DMS53 treated with DMSO at 0.1 percent for 48 hours (cell line): Measurements from ENCODE around the gene FRG2B.
"Not testable (repeated sequence)": the region's sequence is repeated elsewhere in the genome, so short reads cannot be mapped to it uniquely, and the experiment has no call there.

Experiments used
- DNase-seq: peaks from one replicate; lab custom pipeline; 2025; ENCODE audit not compliant: unreplicated experiment; lab: John Stamatoyannopoulos, UW

FRG2B gene

DNA sequence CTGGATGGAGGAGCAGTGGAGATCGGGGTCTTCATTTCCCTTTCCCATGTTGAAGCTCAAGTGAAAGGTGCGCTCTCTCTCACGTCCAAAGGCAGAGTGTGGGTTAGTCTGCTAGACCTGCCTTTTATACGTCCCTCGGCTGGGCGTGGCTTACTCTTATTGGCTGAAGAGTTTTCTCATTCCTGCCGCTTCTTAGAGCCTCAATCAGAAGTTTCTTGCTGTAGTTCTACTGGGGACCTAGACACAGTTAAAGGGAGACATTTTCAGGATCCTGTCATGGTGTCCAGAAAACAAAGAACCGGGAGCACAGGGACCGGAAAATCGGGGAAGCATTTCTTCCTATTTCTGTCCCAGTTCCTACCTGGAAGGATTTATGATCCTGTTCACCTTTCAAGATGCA lies at the start of gene FRG2B:
Gene FRG2B (minus strand): TSS at position 101 of the 400 bp plus-strand sequence. CDS start 53 bp downstream, at position 48.
- not testable (repeated sequence) for DNase-seq

DNA sequence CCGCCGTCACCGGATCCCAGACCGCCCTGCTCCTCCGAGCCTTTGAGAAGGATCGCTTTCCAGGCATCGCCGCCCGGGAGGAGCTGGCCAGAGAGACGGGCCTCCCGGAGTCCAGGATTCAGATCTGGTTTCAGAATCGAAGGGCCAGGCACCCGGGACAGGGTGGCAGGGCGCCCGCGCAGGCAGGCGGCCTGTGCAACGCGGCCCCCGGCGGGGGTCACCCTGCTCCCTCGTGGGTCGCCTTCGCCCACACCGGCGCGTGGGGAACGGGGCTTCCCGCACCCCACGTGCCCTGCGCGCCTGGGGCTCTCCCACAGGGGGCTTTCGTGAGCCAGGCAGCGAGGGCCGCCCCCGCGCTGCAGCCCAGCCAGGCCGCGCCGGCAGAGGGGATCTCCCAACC lies 40.9 kb upstream of the FRG2B start:
- not testable (repeated sequence) for DNase-seq

DNA sequence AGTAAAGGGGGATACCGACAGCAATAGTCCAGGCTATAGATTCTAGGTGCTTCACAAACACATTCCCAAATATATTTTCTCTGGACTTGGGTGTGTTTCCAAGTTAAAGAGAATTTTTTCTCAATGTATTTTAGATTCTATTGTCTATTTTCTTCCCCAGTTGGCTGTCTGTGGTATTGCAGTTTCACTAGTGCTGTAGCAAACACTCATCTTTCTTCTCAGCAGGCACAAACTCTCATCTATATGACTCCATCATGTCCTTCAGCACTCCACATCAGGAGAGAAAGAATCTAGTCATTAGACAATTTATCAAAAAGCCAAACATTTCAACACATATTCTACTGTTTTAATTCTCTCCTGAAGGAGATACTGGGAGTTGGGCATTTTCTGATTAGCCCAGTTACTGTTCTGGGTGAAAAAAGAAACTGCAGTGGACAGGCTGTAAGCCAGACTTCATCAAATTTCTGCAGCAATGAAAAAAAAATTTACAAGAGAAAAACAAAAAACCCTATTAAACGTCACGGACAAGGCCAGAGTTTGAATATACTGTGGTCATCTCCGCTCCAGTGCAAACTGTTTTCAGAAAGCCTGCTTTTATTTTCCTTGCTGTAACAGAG lies 37.1 kb upstream of the FRG2B start:
- not testable (repeated sequence) for DNase-seq

DNA sequence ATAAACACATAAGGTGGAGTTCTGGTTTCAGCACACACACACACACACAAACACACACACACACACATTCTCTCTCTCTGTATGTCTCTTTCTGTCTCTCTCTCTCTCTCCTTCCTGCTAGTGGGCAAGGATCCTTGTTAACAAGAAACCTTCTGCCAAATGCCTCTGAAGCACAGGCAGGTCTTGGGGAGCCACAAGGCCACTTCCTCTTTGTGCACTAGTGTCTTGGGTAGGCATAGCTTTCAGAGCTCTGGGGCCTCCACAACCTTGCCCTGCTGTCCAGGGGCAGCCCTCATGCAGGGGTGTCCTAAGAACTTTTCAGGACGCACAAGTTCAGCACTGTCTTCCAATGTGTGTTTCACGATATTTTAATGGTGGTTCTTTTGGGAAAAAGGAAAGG lies 34.5 kb upstream of the FRG2B start:
- DNase-seq: not testable (repeated sequence)

DNA sequence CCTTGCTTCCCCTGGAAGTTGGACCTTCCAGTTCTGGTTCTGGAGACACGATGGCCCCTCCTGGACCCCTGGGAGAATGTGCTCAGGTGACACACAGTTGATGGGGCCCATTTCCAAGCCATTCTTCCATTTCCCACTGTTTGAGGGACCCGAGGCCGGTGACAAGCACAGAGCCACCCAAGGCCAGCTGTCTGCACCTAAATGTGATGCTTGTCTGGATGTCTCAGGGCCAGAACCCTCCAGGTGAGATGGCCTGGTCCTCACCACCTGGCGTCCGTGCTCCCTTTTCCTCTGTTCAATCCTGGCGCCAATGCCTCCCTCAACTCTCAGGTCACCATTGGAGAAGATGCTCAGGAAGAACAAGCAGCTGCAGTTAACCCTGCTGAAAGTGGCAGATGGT lies 33.9 kb upstream of the FRG2B start:
- DNase-seq: not testable (repeated sequence)

DNA sequence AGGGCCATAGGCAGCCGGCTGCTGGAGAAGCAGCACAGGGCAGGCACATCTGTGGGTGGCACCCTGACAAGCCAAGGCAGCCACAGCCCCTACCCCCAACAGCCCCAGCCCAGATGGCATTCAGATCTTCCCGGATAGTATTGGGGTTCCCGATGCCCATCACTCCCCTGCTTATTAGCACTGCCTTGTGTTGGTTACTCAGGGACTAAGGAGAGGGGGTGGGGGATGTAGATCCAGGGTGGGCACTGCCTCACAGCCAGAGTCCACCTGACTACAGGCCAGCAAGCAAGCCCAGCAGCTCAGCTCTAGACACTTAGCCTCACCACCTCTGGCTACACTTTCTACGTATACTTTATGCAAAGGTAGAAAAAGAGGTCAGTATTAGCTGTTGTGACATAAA lies 30.7 kb upstream of the FRG2B start:
- DNase-seq: not testable (repeated sequence)

DNA sequence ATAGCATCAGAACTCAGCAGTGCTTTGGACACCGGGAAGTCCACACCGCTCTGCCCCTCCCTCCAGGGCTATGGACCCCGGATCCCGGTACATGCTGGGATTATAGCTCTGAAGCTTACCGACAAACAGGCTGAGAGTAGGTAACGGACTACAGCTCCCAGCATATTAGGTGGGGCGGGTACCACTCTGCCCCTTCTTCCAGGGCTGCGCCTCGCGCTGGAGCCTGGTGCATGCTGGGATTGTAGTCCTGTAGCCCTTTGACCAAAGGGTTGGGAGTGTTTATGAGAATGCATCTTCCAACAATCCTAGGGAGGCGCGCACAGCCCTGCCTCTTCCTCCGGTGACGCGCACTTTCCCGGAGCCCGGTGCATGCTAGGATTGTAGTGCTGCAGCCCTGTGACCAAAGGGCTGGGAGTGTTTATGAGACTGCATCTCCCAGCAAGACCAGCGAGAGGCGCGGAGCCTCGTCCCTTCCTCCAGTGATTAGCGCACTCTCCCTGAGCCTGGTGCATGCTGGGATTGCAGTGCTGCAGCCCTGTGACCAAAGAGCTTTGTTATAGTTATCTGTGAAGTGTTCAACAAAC lies 22.4 kb upstream of the FRG2B start:
- not testable (repeated sequence) for DNase-seq

DNA sequence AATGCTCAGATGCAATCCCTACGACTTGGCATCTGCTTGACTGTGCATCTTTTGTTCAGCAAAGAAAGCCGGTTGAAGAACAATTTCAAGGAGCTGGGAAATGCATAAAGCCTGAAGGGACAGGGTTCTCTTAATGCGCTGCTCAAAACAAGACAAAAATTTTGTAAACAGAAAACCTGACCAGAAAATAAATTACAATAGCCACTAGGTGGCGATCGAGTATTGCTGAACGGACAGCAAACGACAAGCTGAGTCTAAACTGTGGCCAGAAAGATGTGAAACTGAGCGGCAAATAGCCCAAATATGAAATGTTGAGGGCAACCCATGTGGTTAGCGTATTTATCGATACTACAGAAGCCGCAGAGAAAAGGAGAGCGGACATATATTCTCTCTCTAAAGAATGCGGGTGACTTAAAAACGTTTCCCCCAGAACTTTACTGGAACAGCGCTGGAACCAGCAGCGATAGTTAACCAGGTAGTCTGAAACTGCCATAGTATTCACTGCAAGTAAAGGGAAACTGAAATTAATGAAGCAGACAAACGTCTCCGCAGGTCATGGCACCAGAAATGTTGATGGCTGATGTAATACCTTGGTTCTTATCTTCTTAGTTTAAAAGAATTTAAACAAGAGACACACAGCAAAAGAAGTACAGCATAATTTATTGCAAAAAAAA lies 20.6 kb upstream of the FRG2B start:
- not testable (repeated sequence) for DNase-seq

DNA sequence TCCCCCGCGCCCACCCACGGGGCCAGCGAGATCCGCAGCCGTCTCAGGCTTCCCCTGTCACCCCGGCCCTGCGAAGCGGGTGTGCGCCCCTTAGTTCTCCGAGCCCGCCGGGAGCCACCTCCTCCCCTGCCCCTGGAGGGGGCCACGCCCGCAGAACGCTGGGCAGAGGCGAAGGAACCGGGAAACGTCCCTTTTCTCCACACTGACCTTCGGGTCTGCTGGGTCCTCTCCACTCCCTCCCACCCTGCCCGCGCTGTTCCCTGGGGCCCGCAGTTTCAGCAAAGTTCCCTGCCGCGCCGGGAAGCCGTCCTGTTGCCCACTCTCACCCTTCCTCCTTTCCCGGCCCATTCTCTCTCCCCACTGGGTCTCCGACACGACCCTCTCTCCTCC lies 11.2 kb upstream of the FRG2B start:
- not testable (repeated sequence) for DNase-seq

DNA sequence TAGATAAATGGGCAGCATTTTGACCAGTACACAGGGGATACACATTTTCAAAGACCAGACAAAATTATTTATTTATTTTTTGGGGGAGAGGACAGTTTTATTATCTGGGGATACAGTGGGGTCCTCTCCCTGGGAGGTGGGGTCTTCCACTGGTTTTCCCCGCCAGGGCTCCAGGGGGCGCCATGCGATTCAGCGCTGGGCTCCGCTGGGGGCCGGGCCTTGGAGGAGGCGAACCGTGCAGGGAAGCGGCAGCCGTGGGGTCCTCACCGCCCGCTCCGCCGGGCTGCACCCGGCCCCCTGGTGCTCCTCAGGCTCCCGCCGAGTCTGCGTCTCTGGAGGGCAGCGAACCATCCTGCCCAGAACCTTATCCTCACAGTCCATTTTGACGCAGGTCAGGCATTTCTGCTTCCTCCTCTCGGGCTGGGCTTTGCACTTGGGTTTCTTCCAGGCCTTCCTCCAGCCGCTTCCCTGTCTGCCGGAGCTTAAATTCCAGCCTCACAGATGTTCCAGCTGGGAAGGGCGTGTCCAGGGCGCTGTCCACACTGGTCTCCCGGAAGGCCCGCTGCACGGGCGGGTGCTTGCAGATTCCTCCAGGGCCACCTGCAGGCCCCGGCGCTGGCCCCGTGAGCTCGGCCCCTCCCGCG lies 10.7 kb upstream of the FRG2B start:
- DNase-seq: not testable (repeated sequence)

DNA sequence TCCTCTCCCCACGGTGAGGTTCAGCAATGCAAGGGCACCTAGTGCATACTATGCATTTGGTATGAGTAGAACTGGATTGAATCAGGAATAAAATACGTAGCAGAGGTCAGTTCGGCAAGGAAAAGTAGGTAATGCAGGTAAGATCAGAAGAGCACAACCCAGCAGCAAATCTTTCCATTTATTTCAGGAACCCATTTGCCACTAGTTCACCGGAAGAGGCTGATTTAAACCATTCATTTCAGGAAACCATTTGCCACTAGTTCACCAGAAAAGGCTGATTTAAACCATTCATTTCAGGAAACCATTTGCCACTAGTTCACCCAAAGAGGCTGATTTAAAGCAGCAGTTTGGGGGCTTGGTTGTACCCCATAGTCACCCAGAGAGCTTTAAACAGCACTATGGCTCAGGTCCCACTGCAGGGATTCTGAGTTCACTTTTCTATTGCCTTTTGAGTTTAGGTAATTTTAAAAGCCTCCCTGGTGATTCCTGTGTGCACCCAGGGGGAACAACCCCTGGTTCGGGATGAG lies 4.2 kb upstream of the FRG2B start:
- DNase-seq: not testable (repeated sequence)

DNA sequence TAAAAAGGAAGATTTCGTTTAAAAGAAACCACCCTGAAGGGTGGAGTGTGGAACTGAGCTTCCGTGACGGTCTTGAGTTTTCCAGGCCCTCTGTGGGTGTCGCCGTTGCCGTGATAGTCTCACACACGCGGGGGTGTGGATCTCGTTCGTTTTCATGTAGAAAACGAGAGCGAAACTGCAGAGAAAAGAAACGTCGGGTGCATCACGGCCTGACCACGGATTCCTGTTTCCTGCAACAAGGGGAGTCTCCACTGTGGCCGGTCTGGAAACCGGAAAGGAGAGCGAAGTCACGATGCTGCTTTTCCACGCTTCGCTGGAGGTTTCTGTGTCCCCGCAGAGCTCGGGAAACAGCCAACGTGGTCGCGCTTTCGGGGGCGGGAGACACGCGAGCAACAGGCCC lies 4.1 kb downstream of the FRG2B start:
- not testable (repeated sequence) for DNase-seq

DNA sequence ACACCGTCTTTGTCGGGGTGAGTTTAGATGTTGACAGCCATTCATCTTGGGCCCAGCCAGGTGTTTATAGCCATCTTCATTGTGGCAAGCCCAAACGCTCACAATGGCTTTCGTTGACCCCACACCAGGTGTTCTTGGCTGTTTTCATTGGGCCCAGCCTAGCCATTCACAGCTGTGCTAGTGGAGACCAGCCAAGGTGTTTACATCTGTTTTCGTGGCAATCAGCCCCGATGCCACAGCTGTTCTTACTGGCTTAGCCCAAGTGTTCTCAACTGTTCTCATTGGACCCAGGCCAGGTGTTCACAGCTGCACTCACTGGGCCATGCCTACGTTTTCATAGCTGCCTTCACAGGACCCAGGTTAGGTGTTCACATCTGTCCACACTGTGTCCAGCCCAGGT lies 7.7 kb downstream of the FRG2B start:
- DNase-seq: no peak

DNA sequence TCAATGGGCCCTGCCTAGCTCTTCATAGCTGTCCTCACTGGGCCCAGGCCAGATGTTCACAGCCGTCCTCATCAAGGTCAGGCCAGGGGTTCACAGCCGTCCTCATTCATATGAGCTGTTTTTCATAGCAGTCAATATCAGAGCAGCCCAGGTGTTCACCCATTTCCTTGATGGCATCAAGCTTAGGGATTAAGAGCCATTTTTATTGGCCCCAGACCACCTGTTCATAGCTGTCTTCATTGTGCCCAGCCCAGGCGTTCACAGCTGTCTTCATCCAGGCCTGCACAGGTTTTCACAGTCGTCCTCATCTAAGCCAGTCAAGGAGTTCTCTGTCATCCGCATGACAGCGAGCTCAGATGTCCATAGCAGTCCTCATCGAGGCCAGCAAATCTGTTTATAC lies 9.4 kb downstream of the FRG2B start:
- no peak for DNase-seq

DNA sequence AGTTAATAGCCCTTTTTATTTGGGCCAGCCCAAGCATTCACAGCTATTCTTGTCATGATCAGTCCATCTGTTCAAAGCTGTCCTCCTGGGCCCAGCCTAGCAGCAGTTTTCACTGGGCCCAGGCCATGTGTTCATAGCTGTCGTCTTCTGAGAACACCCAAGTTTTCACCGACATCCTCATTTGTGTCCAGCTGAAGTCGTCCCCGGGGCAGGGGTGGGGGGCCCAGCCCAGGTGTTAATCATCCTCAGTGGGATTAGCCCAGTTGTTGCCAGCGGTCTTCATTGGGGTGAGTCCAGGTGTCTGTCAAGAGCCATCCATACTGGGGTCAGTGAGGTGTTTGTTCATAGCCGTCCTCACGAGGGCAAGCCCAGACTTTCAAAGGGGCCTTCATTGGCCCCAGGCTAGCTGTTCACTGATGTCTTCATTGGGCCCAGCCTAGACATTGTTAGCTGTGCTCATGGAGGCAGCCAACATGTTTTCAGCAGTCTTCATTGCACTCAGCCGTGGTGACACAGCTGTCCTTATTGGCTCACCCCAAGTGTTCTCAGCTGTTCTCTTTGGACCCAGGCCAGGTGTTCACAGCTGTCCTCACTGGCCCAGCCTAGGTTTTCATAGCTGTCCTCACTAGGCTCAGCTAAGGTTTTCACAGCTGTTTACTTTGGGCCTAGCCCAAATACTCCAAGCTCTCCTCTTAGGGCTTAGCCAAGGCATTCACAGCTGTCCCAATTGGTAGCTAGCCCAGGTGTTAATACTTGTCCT lies 10.0 kb downstream of the FRG2B start:
- DNase-seq: peak; percentile 85

DNA sequence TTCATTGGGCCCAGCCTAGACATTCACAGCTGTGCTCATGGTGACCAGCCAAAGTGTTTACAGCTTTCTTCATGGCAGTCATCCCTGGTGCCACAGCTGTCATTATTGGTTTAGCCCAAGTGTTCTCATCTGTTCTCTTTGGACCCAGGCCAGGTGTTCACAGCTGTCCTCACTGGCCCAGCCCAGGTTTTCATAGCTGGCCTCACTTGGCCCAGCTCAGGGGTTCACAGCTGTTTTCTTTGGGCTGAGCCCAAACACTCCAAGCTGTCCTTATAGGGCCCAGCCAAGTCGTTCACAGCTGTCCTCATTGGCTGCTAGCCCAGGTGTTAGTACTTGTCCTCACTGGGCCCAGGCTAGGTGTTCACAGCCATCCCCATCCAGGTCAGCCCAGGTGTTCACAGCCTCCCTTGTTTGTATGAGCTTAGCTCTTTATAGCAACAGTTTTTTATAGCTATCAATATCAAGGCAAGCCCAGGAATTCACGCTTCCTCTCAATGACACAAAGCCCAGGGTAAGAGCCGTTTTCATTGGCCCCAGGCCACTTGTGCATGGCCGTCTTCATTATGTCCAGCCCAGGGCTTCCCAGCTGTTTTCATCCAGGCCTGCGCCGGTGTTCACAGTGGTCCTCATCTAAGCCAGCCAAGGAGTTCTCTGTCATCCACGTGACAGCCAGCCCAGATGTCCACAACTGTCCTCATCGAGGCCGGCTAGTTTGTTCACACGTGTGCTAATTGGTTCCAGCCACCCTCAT lies 11.6 kb downstream of the FRG2B start:
- peak; percentile 83 for DNase-seq

DNA sequence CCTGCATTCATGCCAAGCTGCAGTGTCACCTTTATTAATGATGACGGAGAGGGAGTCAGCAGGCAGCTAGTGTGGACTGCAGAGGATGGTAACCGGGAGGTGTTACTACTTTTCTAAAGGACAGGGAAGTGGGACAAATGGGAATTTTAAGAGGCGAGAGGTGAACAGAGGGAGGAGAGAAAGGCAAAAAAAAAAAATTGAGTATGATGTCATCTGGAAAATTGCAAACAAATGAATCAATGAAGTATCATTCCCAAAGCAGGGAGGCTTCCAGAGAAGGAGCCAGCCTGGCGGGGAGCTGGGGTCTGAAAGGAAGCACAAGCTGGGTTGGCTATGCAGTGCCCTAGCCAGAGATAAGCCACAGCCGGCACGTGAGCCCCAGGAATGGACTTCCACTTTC lies 12.9 kb downstream of the FRG2B start:
- no peak for DNase-seq

DNA sequence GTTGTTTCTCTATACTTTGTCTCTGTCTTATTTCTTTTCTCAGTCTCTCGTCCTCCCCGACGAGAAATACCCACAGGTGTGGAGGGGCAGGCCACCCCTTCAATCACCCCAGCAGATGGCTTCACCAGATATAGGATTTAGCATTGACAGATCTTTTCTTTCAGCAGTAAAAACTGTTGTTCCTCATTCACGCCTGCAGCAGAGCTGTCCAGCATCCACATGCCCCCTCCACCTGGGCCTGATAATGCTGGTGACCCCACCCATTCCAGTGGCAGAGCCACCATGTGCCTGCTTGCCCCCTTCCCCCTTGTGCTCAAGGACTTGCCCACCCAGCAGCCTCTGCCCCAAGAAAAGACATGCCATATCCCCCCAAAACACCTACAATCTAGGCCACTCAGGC lies 15.5 kb downstream of the FRG2B start:
- DNase-seq: no peak

DNA sequence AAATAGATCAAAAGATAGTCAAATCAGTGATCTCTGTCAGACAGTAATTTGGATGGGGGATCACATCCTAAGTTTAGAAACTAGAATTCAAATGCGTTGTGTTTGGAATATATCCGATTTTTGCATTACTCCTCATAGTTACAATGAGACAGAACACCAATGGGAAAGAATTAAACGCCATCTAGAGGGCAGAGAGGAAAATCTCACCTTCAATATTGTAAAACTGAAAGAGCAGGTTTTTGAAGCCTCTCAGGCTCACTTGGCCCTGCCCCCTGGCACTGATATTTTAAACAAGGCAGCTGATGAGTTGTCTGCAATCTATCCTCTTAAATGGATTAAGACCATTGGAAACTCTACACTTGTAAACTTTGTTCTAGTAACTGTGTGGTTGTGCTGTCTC lies 17.7 kb downstream of the FRG2B start:
- DNase-seq: peak; percentile 77

DNA sequence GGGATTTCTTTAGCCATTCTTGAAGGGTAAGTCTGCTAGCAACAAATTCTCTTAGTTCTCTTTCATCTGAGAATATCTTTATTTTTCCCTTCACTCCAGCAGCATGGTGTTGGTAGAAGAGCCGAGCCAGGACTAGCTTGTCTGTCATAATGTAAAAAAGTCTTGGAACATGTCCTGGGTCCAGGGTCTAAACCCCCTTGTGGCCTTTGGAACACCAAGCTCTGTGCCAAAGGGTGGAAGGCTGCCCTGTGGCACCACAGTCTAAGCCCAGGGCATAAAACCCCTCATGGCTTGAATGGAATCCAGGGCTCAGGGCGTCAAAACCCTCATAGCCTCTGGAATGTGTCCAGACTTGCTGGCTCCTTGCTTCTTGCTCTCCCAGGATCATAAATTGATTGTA lies 23.2 kb downstream of the FRG2B start:
- DNase-seq: not testable (repeated sequence)
